Stimulated activated CD4-positive, alpha-beta T cell treated with anti-CD3 and anti-CD28 coated beads, Interleukin-1b, Interleukin-23, amount 100 ng/mL, for 1 hour (primary cell): ENCODE data around the gene SEPTIN6.
"Not testable (repeated sequence)": the region's sequence is repeated elsewhere in the genome, so short reads cannot be mapped to it uniquely, and the experiment has no call there.

Experiments used
- DNase-seq, 2 donors: peaks; one replicate each; pipeline ENCODE4 v3.0.0-alpha.2; 2020; ENCODE audit warnings: low read depth in 2 of 2

Gene SEPTIN6

GRCh38 chrX:119690921-119691716 is 1.8 kb downstream of the SEPTIN6 start:
- no peak for DNase-seq

GRCh38 chrX:119688911-119689321 is 4.1 kb downstream of the SEPTIN6 start:
- no peak for DNase-seq

- DNase-seq, result no peak
Measured at GRCh38 chrX:119687661-119688413, 5.1 kb downstream of the SEPTIN6 start.

- DNase-seq, result no peak
Measured at GRCh38 chrX:119686087-119686691, 6.8 kb downstream of the SEPTIN6 start.

GRCh38 chrX:119685225-119686066 is 7.5 kb downstream of the SEPTIN6 start:
- no peak for DNase-seq

- DNase-seq, result no peak
Measured at GRCh38 chrX:119684916-119685224, 8.1 kb downstream of the SEPTIN6 start.

GRCh38 chrX:119684312-119684711 is 8.7 kb downstream of the SEPTIN6 start:
- DNase-seq, result not testable (repeated sequence)

GRCh38 chrX:119682019-119682989 is 10.7 kb downstream of the SEPTIN6 start:
- no peak for DNase-seq

GRCh38 chrX:119677654-119677981 is 15.3 kb downstream of the SEPTIN6 start:
- DNase-seq, result no peak

- no peak for DNase-seq
Measured at GRCh38 chrX:119676949-119677653, 15.9 kb downstream of the SEPTIN6 start.

GRCh38 chrX:119673336-119673735 is 19.6 kb downstream of the SEPTIN6 start:
- no peak for DNase-seq

- DNase-seq, result no peak
Measured at GRCh38 chrX:119672426-119672825, 20.5 kb downstream of the SEPTIN6 start.

- no peak for DNase-seq
Measured at GRCh38 chrX:119669424-119670037, 23.4 kb downstream of the SEPTIN6 start.

- no peak for DNase-seq
Measured at GRCh38 chrX:119667111-119667878, 25.7 kb downstream of the SEPTIN6 start.

- DNase-seq, result not testable (repeated sequence)
Measured at GRCh38 chrX:119664877-119665276, 28.1 kb downstream of the SEPTIN6 start.

- DNase-seq, result no peak
Measured at GRCh38 chrX:119661486-119661885, 31.5 kb downstream of the SEPTIN6 start.

- DNase-seq, result no peak
Measured at GRCh38 chrX:119659522-119659921, 33.4 kb downstream of the SEPTIN6 start.

- DNase-seq, result peak; percentile 29 to 51
Measured at GRCh38 chrX:119655125-119655524, 37.8 kb downstream of the SEPTIN6 start.

- DNase-seq, result no peak
Measured at GRCh38 chrX:119654112-119654531, 38.8 kb downstream of the SEPTIN6 start.
